OCI-LY1 (cell line): Measurements from ENCODE around the gene SH3PXD2A.

Experiments
- EZH2 ChIP-seq: fragments of 200-600 bp; sonication (generic), shearing (Covaris generic); IDR thresholded peaks from 2 replicates; pipeline ENCODE4 v1.8.0; 2017; ENCODE audit warnings: borderline replicate concordance, mixed run types, mild to moderate bottlenecking, antibody characterized with exemption, low read length, moderate library complexity, mixed read lengths
- TF ChIP-seq, protein P1 (sequence below): fragments of 200-600 bp; sonication (generic), shearing (Covaris generic); IDR thresholded peaks from 2 replicates; pipeline ENCODE4 v1.5.1; 2017; ENCODE audit warnings: mild to moderate bottlenecking, antibody characterized with exemption, low read length, moderate library complexity, mixed read lengths

- TF ChIP-seq, protein P1, sequence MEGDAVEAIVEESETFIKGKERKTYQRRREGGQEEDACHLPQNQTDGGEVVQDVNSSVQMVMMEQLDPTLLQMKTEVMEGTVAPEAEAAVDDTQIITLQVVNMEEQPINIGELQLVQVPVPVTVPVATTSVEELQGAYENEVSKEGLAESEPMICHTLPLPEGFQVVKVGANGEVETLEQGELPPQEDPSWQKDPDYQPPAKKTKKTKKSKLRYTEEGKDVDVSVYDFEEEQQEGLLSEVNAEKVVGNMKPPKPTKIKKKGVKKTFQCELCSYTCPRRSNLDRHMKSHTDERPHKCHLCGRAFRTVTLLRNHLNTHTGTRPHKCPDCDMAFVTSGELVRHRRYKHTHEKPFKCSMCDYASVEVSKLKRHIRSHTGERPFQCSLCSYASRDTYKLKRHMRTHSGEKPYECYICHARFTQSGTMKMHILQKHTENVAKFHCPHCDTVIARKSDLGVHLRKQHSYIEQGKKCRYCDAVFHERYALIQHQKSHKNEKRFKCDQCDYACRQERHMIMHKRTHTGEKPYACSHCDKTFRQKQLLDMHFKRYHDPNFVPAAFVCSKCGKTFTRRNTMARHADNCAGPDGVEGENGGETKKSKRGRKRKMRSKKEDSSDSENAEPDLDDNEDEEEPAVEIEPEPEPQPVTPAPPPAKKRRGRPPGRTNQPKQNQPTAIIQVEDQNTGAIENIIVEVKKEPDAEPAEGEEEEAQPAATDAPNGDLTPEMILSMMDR: no peak
- TF ChIP-seq EZH2: no peak
These were observed 273.9 kb downstream of the SH3PXD2A start for GRCh38 chr10:103581499-103581898.
